ENCODE data around the gene OTOA.

- TF ChIP-seq CTCF (IDR thresholded peaks at IDR 0.05; ENCODE audit: borderline replicate concordance, extremely low read depth, low read length, poor library complexity, severe bottlenecking) = peak; percentile 36
- no peak for TF ChIP-seq EZH2 (IDR thresholded peaks at IDR 0.05; ENCODE audit: borderline replicate concordance, low read depth, low read length, severe bottlenecking)
Measured at GRCh38 chr16:21614896-21615295, 48.9 kb upstream of the OTOA start.
